Measurements from ENCODE around the gene GLCE.

DNA sequence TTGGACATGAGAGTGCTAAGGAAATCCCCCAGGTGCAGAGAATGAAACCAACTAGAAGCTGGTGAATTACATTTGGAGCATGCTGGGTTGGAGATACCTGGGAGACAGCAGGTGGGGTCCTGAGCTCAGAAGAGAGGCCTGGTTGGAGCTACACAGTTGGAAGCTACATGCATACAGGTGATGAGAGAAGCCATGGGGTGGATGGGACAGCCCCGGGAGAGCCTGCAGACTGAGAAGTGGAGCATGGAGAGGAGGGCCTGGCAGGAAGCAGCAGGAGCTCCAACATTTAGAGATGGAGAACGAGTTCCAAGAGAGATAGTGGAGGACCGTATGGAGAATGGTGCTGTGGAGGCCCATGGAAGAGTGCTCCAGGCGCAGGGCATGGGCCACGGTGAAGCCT, 148.5 kb downstream of the GLCE start:
- no peak for TF ChIP-seq CTCF (IDR thresholded peaks at IDR 0.05)
- no peak for TF ChIP-seq POLR2AphosphoS5 (IDR thresholded peaks at IDR 0.05; ENCODE audit: low read depth, low read length)
- TF ChIP-seq TCF7L2 (IDR thresholded peaks at IDR 0.05; ENCODE audit: low read depth, low read length): no peak
